Heart right ventricle (tissue), 16 donors: ENCODE measurements around the gene CPZ. TPM values are rescaled to one million over a fixed set of nuclear protein-coding genes. Genes with fewer than 3 reads are reported as not detected.

Experiments used
- ATAC-seq, 8 donors: fragments of 200-7000 bp; cut with Tn5 transposase; one replicate each; pipeline ENCODE4 v1.9.1; 2020; ENCODE audit warnings: mild to moderate bottlenecking in 8 of 8, moderate library complexity in 8 of 8, moderate number of reproducible peaks in 1 of 8
- DNase-seq, 2 donors: peaks; one replicate each; pipeline ENCODE4 v3.0.0-alpha.2; 2020
- H3K27ac ChIP-seq, 10 donors: fragments of 200-600 bp; sonication (generic) in 2 of 10; one replicate each; pipeline versions ENCODE4 v1.5.0 to v1.8.0; 2020 to 2022; ENCODE audit warnings: mild to moderate bottlenecking in 3 of 10
- H3K27me3 ChIP-seq, 7 donors: fragments of 200-600 bp; one replicate each; pipeline ENCODE4 v1.8.0; 2021 to 2022; ENCODE audit warnings: mild to moderate bottlenecking in 2 of 7
- H3K36me3 ChIP-seq, 9 donors: fragments of 200-600 bp; sonication (generic) in 1 of 9; one replicate each; pipeline versions ENCODE4 v1.5.0 to v1.8.0; 2020 to 2022; ENCODE audit warnings: mild to moderate bottlenecking in 2 of 9
- H3K4me1 ChIP-seq, 9 donors: fragments of 200-600 bp; sonication (generic) in 1 of 9; one replicate each; pipeline versions ENCODE4 v1.5.0 to v1.8.0; 2020 to 2022; ENCODE audit warnings: mild to moderate bottlenecking in 4 of 9
- H3K4me3 ChIP-seq, 10 donors: fragments of 200-600 bp; sonication (generic) in 2 of 10; one replicate each; pipeline versions ENCODE4 v1.5.0 to v1.8.0; 2020 to 2022; ENCODE audit warnings: mild to moderate bottlenecking in 7 of 10, moderate library complexity in 2 of 10
- H3K9me3 ChIP-seq, 11 donors: fragments of 200-600 bp in 10 of 11; sonication (generic) in 2 of 11; one replicate each; pipeline versions ENCODE4 v1.5.0 to v1.8.0; 2013 to 2022; ENCODE audit warnings: mild to moderate bottlenecking in 2 of 11, control low read depth in 1 of 11, moderate library complexity in 1 of 11
- WGBS, 2 donors: extraction: QIAGEN DNeasy Blood & Tissue Kit; methylation state at CpG; one replicate each; pipeline ENCODE4 v1.1.7; 2013; ENCODE audit warnings: inconsistent platforms in 1 of 2; 5-methylcytosine and 5-hydroxymethylcytosine counted together
- intact Hi-C, 10 donors: fragments of 100-400 bp; cut with DNase I; formaldehyde crosslinking; loops; one replicate each; pipeline versions ENCODE4 v1.11.1 to v1.14.2; 2022
- polyA plus RNA-seq, 2 donors: library from polyadenylated mRNA; stranded (reverse); fragments of 200-250 nt; gene quantifications; one replicate each; pipeline ENCODE4 v1.2.3, GENCODE V29; 2013
- total RNA-seq, 10 donors: library from RNA; stranded (reverse); fragmentation: NEBNext Ultra II Directional in 3 of 10; extraction: Animal tissue kit (Norgen Biotek cat#: 25700) in 3 of 10; gene quantifications; one replicate each; pipeline versions ENCODE4 v1.2.1 to v1.2.4, GENCODE V29; 2021 to 2023
- TF ChIP-seq, protein P1 (sequence below), 9 donors: fragments of 200-600 bp; sonication (generic) in 2 of 9; IDR thresholded peaks; one replicate each; pipeline versions ENCODE4 v1.5.0 to v1.8.0; 2021 to 2022; ENCODE audit warnings: antibody characterized with exemption in 9 of 9, mild to moderate bottlenecking in 5 of 9, moderate library complexity in 1 of 9
- donor health status: Arrhythmogenic right ventricular cardiomyopathy.
- donor health status: ischemic (EF 13 %, LVEDD 7.1; RV severe dilation, severe dysfunction).
- donor health status: healthy with polysubstance abuse.
- donor health status: DM: no; HTN: yes; CAD: no.
- donor health status: DM: no; HTN: no; CAD: no.
- donor health status: ischemic (EF 25% LVEDD 6.9; RV normal size, moderate dysfunction).
- donor health status: ischemic (EF 25% LVEDD 5.7; RV mildly dilated, moderate dysfunction).
- donor health status: healthy.
- donor health status: DM: yes; HTN: yes; CAD: no.
- donor health status: Ischemic cardiomyopathy.
- donor health status: ischemic (EF 35%, LVEDD 5.7; RV mildly dilated, moderate dysfunction).
- donor health status: nonischemic (EF 11% LVEDD 7.7; RV severe dilation, severe dysfunction).
- donor health status: DM: yes; HTN: yes; CAD: no.
- donor health status: PGD.
- donor health status: ischemic (EF 29% LVEDD 5.4; RV normal size, mild dysfunction).
- donor health status: nonischemic (EF 23%, LVEDD 6.1; RV moderate dilation, normal function).

Gene CPZ
- total and polyA plus RNA-seq, 12 donors = 0.12 to 0.85 (median 0.70) TPM; not detected in 5

DNA sequence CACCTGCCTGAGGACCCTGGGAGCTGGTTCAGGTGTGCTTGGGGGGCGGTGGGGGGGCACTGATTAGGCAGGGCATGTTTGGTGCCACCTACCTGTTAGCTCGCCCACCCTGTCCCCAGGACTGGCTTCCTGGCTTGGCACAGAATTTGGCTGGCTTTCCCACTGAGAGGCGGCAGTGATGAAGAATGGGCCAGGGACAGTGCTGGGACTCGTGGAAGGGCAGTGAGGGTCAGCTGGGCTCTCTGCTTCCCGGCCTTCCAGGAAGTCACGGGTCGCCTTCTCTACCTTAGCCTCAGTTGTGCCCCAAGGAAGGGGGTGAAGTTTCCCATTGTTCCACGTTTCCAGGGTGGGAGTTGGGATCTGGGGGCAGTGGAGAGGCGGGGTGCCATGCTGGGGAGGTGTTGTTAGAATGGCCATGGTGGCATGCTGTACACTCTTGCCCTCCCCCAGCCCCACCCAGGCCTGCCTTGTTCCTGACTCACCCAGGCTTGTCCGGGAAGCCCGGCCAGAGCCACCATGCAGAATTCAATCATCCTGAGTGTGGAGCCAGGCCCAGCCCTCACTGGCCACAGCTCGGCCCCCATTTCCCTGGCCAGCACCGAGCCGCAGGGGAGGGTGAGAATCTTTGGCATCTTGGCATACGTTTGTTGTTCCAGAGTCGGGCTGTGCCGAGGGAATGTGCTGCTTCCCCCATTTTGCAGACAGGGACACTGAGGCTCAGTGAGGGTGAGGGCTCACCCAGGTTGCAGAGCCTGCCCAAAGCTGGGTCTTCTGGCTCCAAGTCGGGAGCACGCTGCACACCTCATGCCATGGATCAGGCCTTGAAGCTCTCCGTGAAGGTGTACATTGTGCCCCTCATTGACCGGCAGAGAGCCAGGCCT, 34.2 kb upstream of the CPZ start:
- ATAC-seq (no peak), DNase-seq (no peak)
- Histone ChIP-seq H3K36me3 (no peaks in the 10 kb centered on the region), H3K27ac (no peak overlapping the region), H3K4me3 (no peak overlapping the region), H3K27me3 (peaks cover 0 to 60% (median 15%) of the 10 kb centered on the region in 7 donors), H3K4me1 (no peaks in the 10 kb centered on the region), H3K9me3 (no peaks in the 10 kb centered on the region)
- TF ChIP-seq, protein P1, sequence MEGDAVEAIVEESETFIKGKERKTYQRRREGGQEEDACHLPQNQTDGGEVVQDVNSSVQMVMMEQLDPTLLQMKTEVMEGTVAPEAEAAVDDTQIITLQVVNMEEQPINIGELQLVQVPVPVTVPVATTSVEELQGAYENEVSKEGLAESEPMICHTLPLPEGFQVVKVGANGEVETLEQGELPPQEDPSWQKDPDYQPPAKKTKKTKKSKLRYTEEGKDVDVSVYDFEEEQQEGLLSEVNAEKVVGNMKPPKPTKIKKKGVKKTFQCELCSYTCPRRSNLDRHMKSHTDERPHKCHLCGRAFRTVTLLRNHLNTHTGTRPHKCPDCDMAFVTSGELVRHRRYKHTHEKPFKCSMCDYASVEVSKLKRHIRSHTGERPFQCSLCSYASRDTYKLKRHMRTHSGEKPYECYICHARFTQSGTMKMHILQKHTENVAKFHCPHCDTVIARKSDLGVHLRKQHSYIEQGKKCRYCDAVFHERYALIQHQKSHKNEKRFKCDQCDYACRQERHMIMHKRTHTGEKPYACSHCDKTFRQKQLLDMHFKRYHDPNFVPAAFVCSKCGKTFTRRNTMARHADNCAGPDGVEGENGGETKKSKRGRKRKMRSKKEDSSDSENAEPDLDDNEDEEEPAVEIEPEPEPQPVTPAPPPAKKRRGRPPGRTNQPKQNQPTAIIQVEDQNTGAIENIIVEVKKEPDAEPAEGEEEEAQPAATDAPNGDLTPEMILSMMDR (IDR thresholded peaks at IDR 0.05) = no peak
- intact Hi-C loops = no loop called here
- 84 to 85% methylated on average over 21 of the region's 21 CpGs for WGBS, 2 donors

DNA sequence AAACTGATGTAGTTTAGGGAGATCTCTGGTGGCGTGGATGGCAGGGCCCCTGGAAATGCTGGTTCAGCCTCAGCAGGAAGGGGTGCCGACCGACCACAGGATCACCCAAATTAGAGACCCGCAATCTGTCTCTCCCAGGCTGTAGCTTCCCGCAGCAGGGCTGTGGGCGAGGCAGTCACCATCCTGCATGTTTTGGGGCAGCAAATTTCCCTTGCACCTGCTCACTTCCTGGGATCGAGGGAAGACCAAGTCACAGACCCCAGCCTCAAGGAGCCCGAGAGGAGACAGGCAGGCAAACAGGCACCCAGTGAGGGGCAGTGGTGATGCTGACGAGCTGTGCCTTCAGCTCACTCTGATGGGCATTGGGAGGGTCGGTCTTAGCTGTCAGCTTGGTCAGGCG, 33.6 kb upstream of the CPZ start:
- Histone ChIP-seq H3K27me3 (peaks cover 0 to 56% (median 15%) of the 10 kb centered on the region in 7 donors), H3K4me3 (no peak overlapping the region), H3K9me3 (no peaks in the 10 kb centered on the region), H3K36me3 (no peaks in the 10 kb centered on the region), H3K4me1 (no peaks in the 10 kb centered on the region), H3K27ac (no peak overlapping the region)
- intact Hi-C loops = no loop called here
- TF ChIP-seq, protein P1 (IDR thresholded peaks at IDR 0.05) = no peak
- ATAC-seq (no peak), DNase-seq (no peak)
- WGBS, 2 donors = 85 to 89% methylated on average over 11 of the region's 11 CpGs

DNA sequence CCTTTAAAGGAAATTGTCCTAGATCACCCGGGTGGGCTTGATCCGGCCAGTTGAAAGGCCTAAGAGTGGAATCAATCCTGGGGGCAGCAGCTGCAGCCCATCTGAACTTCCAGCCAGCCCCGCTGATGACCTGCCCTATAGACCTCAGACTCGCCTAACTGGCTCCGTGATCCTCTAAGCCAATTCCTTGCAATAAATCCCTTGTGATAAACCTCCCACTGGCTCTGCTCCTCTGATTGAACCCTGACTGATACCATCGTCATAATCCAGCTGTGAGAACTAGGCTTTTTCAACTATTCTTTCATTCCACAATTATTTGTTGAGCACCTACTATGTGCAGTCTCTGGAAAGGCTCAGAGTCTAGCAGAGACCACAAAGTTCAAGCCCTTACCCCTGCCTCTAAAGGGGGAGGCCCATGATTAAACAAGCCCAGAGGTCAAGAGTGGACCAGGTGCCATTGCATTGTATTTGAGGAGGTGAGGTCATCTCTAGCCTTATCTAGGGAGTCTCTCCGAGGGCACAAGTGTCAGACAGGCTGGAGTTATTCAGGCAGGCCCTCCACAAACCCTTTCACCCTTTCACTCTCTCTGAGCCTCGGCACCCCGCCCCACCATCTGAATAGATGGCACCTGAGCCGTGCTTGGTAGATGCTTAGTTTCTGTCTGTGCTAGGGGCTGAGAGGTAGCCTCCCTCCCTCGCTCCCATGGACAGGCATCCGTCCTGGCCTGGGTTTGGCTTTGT, 32.9 kb upstream of the CPZ start:
- no peak overlapping the region for H3K27ac ChIP-seq
- ATAC-seq = no peak
- no peak overlapping the region for H3K4me3 ChIP-seq
- no peak for DNase-seq
- no peaks in the 10 kb centered on the region for H3K9me3 ChIP-seq
- TF ChIP-seq, protein P1 (IDR thresholded peaks at IDR 0.05) = no peak
- H3K4me1 ChIP-seq = no peaks in the 10 kb centered on the region
- no peaks in the 10 kb centered on the region for H3K36me3 ChIP-seq
- WGBS, 2 donors = 74 to 76% methylated on average over 12 of the region's 12 CpGs
- H3K27me3 ChIP-seq = peaks cover 0 to 49% (median 15%) of the 10 kb centered on the region in 7 donors
- intact Hi-C loops = no loop called here

DNA sequence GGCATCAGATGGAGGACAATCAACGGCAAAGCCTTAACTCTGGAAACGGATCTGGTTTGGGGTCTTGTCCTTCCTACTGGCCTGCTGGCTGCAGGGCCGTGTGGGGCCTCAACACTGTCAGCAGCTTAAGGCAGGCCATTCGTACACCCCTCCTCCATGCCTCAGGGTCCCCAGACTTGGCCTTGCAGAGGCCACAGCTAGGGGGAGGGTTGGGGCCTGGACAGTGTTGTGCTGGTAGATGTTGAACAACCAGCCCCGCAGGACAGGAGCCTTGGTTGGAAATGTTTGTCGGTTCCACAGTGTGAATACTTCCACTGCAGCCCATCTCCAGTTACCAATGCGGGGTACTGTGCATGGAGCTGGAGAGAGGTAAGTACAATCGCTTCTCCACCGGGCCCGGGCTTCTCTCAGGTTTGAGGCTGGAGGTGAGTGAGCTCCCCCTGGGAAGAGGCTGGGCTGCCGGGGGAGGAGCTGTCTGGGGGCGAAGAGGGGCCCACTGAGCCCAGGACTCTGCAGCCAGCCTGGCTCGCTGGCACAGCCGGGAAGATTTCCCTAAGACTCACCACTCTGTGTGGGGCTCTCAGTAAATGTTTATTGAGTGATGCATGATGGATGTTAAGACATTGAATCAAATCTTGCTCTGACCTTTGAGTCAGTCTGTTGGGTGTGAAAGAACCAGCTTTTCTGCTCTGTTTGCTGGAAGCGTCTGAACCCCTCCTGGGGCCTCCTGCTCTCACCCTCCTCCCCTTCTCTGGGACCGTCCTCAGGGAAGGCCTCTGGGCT, 32.1 kb upstream of the CPZ start:
- ATAC-seq = no peak
- Histone ChIP-seq H3K27me3 (peaks cover 0 to 44% (median 15%) of the 10 kb centered on the region in 7 donors), H3K9me3 (no peaks in the 10 kb centered on the region), H3K27ac (no peak overlapping the region), H3K4me3 (no peak overlapping the region), H3K4me1 (no peaks in the 10 kb centered on the region), H3K36me3 (no peaks in the 10 kb centered on the region)
- DNase-seq = no peak
- intact Hi-C loops = no loop called here
- WGBS, 2 donors = 61 to 62% methylated on average over 16 of the region's 16 CpGs
- TF ChIP-seq, protein P1 (IDR thresholded peaks at IDR 0.05) = no peak
